Mammary epithelial cell (primary cell): ENCODE data around the gene ARL4A.
A peak's percentile ranks its signal among the peaks of the same experiment; 100 is the strongest.

Experiments
- EZH2 ChIP-seq: IDR thresholded peaks from 2 replicates; pipeline ENCODE4 v1.6.1; 2012; ENCODE audit warnings: low read length, inconsistent platforms, borderline replicate concordance
- TF ChIP-seq, protein P1 (sequence below), 2 donors: IDR thresholded peaks in 1 of 2; conservative IDR thresholded peaks in 1 of 2; 2 replicates each; pipeline ENCODE4 v1.5.1; 2011 to 2012; ENCODE audit warnings: inconsistent platforms in 2 of 2, low read length in 2 of 2, mild to moderate bottlenecking in 2 of 2, control low read depth in 1 of 2, low read depth in 1 of 2; ENCODE audit not compliant: insufficient read depth in 1 of 2; ENCODE audit errors: extremely low read depth in 1 of 2

DNA sequence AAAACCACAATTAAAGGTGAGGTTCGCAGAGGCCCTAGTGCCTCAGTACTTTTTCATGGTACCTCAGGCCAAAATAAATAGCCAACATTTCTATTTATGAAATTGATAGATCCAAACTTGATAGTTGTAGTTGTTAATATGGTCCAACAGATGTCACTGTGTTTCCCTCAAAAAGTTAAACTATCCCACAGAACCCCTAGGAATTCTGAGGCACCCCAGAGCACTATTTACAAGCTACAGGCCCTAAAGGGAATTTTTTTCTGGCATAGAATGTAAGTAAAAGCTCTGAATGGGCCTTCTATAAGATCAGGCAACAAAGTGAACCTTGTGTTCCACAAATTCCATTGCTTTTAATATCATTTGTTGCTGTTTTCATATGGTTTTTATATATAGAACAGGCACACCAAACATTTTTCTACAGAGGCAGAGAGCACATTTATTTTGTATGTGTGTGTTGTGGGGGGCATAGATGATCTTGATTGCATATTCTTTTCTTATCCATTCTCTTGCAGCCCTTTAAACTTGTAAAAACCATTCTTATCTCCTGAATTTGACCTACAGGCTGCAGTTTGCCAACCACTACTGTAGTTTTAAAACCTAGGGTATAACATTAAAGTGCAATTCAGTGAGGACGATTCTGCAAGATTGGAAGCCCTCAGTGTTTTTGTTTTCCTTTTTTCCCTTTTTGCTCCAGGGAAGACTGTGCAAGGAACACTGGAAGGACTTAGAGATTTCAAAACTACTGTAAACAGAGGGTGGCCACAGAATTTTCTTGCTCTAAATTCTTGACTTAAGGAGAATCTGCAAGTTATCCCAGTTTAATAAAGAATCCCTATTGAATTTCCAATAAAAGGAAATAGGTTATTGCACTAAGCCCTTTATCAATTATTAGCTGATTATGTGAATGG is 3.5 kb upstream of the ARL4A start:
- TF ChIP-seq, protein P1, sequence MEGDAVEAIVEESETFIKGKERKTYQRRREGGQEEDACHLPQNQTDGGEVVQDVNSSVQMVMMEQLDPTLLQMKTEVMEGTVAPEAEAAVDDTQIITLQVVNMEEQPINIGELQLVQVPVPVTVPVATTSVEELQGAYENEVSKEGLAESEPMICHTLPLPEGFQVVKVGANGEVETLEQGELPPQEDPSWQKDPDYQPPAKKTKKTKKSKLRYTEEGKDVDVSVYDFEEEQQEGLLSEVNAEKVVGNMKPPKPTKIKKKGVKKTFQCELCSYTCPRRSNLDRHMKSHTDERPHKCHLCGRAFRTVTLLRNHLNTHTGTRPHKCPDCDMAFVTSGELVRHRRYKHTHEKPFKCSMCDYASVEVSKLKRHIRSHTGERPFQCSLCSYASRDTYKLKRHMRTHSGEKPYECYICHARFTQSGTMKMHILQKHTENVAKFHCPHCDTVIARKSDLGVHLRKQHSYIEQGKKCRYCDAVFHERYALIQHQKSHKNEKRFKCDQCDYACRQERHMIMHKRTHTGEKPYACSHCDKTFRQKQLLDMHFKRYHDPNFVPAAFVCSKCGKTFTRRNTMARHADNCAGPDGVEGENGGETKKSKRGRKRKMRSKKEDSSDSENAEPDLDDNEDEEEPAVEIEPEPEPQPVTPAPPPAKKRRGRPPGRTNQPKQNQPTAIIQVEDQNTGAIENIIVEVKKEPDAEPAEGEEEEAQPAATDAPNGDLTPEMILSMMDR (conservative IDR thresholded peaks at IDR 0.05 in 1 of 2, IDR thresholded peaks at IDR 0.05 in 1 of 2; ENCODE audit: extremely low read depth in 1 of 2, insufficient read depth in 1 of 2, low read depth in 1 of 2, low read length in 2 of 2): peak; percentile 44 to 48
- no peak for TF ChIP-seq EZH2
